ENCODE results near the gene GPR107. TPM values are rescaled to one million over a fixed set of nuclear protein-coding genes. Genes with fewer than 3 reads are reported as not detected.

The GPR107 gene
- total RNA-seq, 2 donors from 2014 or later, result 42.2 to 51.2 TPM

- Histone ChIP-seq H3K4me1 (no peaks in the 10 kb centered on the region), H3K27me3 (no peaks in the 10 kb centered on the region), H3K36me3 (no peaks in the 10 kb centered on the region), H3K9me3 (no peaks in the 10 kb centered on the region), H3K4me3 (no peak overlapping the region), H3K27ac (no peak overlapping the region), H3K9ac (ENCODE audit: low read depth in 2 of 2, low read length in 2 of 2) (no peak overlapping the region)
- no peak for TF ChIP-seq CTCF (IDR thresholded peaks at IDR 0.05)
- intact Hi-C loops (cut with DNase I), result no loop called here
- no peak for DNase-seq
Observed at GRCh38 chr9:130139251-130139650, 85.5 kb downstream of the GPR107 start.

- no peak for TF ChIP-seq CTCF (IDR thresholded peaks at IDR 0.05)
- no peaks in the 10 kb centered on the region for H3K36me3 ChIP-seq
- H3K27ac ChIP-seq, result no peak overlapping the region
- DNase-seq, result no peak
- peaks cover 4% of the 10 kb centered on the region for H3K4me1 ChIP-seq
- no peaks in the 10 kb centered on the region for H3K27me3 ChIP-seq
- H3K4me3 ChIP-seq, result no peak overlapping the region
- no peak overlapping the region for H3K9ac ChIP-seq (ENCODE audit: low read depth in 2 of 2, low read length in 2 of 2)
- intact Hi-C loops (cut with DNase I), result no loop called here
- H3K9me3 ChIP-seq, result no peaks in the 10 kb centered on the region
Observed at GRCh38 chr9:130140706-130141105, 87.0 kb downstream of the GPR107 start.

- H3K4me1 ChIP-seq, result peaks cover 4% of the 10 kb centered on the region
- intact Hi-C loops (cut with DNase I), result no loop called here
- no peak overlapping the region for H3K27ac ChIP-seq
- H3K9me3 ChIP-seq, result no peaks in the 10 kb centered on the region
- no peak overlapping the region for H3K9ac ChIP-seq (ENCODE audit: low read depth in 2 of 2, low read length in 2 of 2)
- H3K36me3 ChIP-seq, result no peaks in the 10 kb centered on the region
- DNase-seq, result no peak
- TF ChIP-seq CTCF (IDR thresholded peaks at IDR 0.05), result no peak
- no peaks in the 10 kb centered on the region for H3K27me3 ChIP-seq
- H3K4me3 ChIP-seq, result no peak overlapping the region
Observed at GRCh38 chr9:130142056-130142455, 88.3 kb downstream of the GPR107 start.

- DNase-seq, result no peak
- Histone ChIP-seq H3K27me3 (no peaks in the 10 kb centered on the region), H3K36me3 (no peaks in the 10 kb centered on the region), H3K4me3 (no peak overlapping the region), H3K9me3 (no peaks in the 10 kb centered on the region), H3K4me1 (peaks cover 4% of the 10 kb centered on the region), H3K27ac (no peak overlapping the region), H3K9ac (ENCODE audit: low read depth in 2 of 2, low read length in 2 of 2) (no peak overlapping the region)
- no peak for TF ChIP-seq CTCF (IDR thresholded peaks at IDR 0.05)
- intact Hi-C loops (cut with DNase I), result no loop called here
Observed at GRCh38 chr9:130142641-130143040, 88.9 kb downstream of the GPR107 start.

GRCh38 chr9:130143279-130143893, 89.7 kb downstream of the GPR107 start:
- H3K4me1 ChIP-seq, result peaks cover 4% of the 10 kb centered on the region
- TF ChIP-seq CTCF (IDR thresholded peaks at IDR 0.05), result no peak
- intact Hi-C loops (cut with DNase I), result no loop called here
- no peaks in the 10 kb centered on the region for H3K9me3 ChIP-seq
- no peak for DNase-seq
- H3K36me3 ChIP-seq, result no peaks in the 10 kb centered on the region
- H3K27ac ChIP-seq, result no peak overlapping the region
- H3K9ac ChIP-seq (ENCODE audit: low read depth in 2 of 2, low read length in 2 of 2), result no peak overlapping the region
- H3K27me3 ChIP-seq, result no peaks in the 10 kb centered on the region
- no peak overlapping the region for H3K4me3 ChIP-seq
